HepG2 (cell line): ENCODE measurements around the gene BAZ1A. TPM values are rescaled to one million over a fixed set of nuclear protein-coding genes. Genes with fewer than 3 reads are reported as not detected.

Experiments
- GTF3A ChIP-seq: sonication (generic); formaldehyde crosslinking; conservative IDR thresholded peaks from 2 replicates; pipeline ENCODE4 v1.4.0; 2020; ENCODE audit warnings: mild to moderate bottlenecking, missing genetic modification reagents
- ZFP1 ChIP-seq: IDR thresholded peaks from 2 replicates; pipeline ENCODE4 v1.6.1; 2016
- ZNF205 ChIP-seq: IDR thresholded peaks from 2 replicates; pipeline ENCODE4 v1.6.1; 2018; ENCODE audit warnings: missing biosample characterization, missing genetic modification reagents
- polyA plus RNA-seq, 8 experiments: library from polyadenylated mRNA; depleted of rRNA in 3 of 8; stranded (reverse) in 7 of 8; unstranded in 1 of 8; fragments of >200 nt; fragmentation: Illumina TruSeq in 4 of 8; extraction: Trizol in 4 of 8; gene quantifications; 2 replicates each; pipeline versions ENCODE4 v1.2.1 to v1.2.3, GENCODE V29; 2011 to 2016; ENCODE audit warnings: low read depth in 4 of 8, missing spikeins in 1 of 8, mixed read lengths in 1 of 8; ENCODE audit not compliant: insufficient read depth in 1 of 8
- total RNA-seq, 5 experiments: library from RNA; depleted of rRNA; stranded (reverse); fragments of >200 nt; fragmentation: Illumina TruSeq; extraction: Trizol; gene quantifications; 2 replicates each; pipeline ENCODE4 v1.2.3, GENCODE V29; 2016; ENCODE audit warnings: low read depth in 1 of 5
- TF ChIP-seq, protein P1 (sequence below): sonication (generic); formaldehyde crosslinking; IDR thresholded peaks from 2 replicates; pipeline ENCODE4 v1.5.0; 2020; ENCODE audit warnings: missing genetic modification reagents, mild to moderate bottlenecking, borderline replicate concordance
- TF ChIP-seq, protein P2 (sequence below): sonication (generic); formaldehyde crosslinking; conservative IDR thresholded peaks from 2 replicates; pipeline ENCODE4 v1.4.0; 2020; ENCODE audit warnings: missing genetic modification reagents
- TF ChIP-seq, protein P3 (sequence below): sonication (generic); formaldehyde crosslinking; IDR thresholded peaks from 2 replicates; pipeline ENCODE4 v1.4.0; 2020; ENCODE audit warnings: missing genetic modification reagents
- TF ChIP-seq, protein P4 (sequence below): sonication (generic); formaldehyde crosslinking; IDR thresholded peaks from 2 replicates; pipeline ENCODE4 v1.5.0; 2020; ENCODE audit warnings: mild to moderate bottlenecking, missing genetic modification reagents, borderline replicate concordance
- TF ChIP-seq, protein P5 (sequence below): sonication (generic); formaldehyde crosslinking; IDR thresholded peaks from 2 replicates; pipeline ENCODE4 v1.5.0; 2020; ENCODE audit warnings: mild to moderate bottlenecking, low read depth, missing genetic modification reagents, borderline replicate concordance

BAZ1A gene
- total and polyA plus RNA-seq, 2 of the 13 experiments (the other 11 are each of a cell fraction or from before 2014, with no cell fraction given): 20.9 to 56.8 TPM

DNA sequence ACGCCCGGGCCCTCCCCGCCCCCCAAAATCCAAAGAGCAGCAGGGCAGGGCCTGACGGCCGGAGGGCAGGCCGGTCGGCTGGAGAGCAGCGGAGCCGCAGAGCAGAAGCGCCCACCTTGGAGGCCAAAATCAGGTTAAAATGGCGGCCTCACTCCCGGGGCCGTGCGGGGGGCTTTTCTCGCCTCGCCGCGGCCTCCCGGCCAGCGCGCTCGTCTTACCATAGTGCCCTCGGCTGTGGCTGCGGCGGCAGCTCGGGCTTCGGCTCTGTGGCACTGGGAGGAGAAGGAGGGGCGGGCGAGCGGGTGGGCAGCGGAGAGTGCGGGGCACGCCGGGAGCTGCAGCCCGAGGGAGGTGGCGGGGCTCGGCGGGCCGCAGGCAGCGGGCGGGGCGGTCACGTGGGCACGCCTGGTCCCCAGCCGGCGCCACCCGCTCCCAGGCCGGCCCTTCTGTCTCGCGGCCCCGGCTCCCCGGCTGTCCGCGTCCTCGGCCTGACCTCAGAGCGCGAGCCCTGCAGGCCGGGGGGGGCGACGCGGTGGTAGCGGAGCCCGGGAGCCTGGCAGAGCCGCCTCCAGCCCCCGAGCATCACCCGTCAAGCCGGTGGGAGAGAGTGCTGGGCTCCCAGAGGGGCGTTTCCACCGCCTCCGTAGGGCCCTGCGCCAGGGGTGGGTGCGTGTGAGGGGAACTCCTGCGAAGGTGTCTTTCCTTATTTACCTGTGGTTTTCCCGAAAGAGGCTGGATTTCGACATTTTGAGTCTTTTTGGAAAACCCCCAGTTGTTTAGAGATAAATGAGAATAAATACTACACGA lies 160.6 kb downstream of the BAZ1A start, which contains the start of gene CFL2 (continued):
- TF ChIP-seq ZNF205 (CRISPR knock-in tag) (0 out of 2 replicates have a peak, but pooled peaks have one; percentile 40), GTF3A (CRISPR knock-in tag) (peak; percentile 79; the same call in 1 of the 2 replicates), ZFP1 (no peak; the same call in 1 of the 2 replicates)
- TF ChIP-seq, protein P1, sequence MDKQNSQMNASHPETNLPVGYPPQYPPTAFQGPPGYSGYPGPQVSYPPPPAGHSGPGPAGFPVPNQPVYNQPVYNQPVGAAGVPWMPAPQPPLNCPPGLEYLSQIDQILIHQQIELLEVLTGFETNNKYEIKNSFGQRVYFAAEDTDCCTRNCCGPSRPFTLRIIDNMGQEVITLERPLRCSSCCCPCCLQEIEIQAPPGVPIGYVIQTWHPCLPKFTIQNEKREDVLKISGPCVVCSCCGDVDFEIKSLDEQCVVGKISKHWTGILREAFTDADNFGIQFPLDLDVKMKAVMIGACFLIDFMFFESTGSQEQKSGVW (CRISPR knock-in tag): no peak; the same call in 1 of the 2 replicates
- TF ChIP-seq, protein P2, sequence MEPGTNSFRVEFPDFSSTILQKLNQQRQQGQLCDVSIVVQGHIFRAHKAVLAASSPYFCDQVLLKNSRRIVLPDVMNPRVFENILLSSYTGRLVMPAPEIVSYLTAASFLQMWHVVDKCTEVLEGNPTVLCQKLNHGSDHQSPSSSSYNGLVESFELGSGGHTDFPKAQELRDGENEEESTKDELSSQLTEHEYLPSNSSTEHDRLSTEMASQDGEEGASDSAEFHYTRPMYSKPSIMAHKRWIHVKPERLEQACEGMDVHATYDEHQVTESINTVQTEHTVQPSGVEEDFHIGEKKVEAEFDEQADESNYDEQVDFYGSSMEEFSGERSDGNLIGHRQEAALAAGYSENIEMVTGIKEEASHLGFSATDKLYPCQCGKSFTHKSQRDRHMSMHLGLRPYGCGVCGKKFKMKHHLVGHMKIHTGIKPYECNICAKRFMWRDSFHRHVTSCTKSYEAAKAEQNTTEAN (CRISPR knock-in tag): peak; percentile 78
- TF ChIP-seq, protein P3, sequence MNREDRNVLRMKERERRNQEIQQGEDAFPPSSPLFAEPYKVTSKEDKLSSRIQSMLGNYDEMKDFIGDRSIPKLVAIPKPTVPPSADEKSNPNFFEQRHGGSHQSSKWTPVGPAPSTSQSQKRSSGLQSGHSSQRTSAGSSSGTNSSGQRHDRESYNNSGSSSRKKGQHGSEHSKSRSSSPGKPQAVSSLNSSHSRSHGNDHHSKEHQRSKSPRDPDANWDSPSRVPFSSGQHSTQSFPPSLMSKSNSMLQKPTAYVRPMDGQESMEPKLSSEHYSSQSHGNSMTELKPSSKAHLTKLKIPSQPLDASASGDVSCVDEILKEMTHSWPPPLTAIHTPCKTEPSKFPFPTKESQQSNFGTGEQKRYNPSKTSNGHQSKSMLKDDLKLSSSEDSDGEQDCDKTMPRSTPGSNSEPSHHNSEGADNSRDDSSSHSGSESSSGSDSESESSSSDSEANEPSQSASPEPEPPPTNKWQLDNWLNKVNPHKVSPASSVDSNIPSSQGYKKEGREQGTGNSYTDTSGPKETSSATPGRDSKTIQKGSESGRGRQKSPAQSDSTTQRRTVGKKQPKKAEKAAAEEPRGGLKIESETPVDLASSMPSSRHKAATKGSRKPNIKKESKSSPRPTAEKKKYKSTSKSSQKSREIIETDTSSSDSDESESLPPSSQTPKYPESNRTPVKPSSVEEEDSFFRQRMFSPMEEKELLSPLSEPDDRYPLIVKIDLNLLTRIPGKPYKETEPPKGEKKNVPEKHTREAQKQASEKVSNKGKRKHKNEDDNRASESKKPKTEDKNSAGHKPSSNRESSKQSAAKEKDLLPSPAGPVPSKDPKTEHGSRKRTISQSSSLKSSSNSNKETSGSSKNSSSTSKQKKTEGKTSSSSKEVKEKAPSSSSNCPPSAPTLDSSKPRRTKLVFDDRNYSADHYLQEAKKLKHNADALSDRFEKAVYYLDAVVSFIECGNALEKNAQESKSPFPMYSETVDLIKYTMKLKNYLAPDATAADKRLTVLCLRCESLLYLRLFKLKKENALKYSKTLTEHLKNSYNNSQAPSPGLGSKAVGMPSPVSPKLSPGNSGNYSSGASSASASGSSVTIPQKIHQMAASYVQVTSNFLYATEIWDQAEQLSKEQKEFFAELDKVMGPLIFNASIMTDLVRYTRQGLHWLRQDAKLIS: 0 out of 2 replicates have a peak, but pooled peaks have one; percentile 60
- TF ChIP-seq, protein P4, sequence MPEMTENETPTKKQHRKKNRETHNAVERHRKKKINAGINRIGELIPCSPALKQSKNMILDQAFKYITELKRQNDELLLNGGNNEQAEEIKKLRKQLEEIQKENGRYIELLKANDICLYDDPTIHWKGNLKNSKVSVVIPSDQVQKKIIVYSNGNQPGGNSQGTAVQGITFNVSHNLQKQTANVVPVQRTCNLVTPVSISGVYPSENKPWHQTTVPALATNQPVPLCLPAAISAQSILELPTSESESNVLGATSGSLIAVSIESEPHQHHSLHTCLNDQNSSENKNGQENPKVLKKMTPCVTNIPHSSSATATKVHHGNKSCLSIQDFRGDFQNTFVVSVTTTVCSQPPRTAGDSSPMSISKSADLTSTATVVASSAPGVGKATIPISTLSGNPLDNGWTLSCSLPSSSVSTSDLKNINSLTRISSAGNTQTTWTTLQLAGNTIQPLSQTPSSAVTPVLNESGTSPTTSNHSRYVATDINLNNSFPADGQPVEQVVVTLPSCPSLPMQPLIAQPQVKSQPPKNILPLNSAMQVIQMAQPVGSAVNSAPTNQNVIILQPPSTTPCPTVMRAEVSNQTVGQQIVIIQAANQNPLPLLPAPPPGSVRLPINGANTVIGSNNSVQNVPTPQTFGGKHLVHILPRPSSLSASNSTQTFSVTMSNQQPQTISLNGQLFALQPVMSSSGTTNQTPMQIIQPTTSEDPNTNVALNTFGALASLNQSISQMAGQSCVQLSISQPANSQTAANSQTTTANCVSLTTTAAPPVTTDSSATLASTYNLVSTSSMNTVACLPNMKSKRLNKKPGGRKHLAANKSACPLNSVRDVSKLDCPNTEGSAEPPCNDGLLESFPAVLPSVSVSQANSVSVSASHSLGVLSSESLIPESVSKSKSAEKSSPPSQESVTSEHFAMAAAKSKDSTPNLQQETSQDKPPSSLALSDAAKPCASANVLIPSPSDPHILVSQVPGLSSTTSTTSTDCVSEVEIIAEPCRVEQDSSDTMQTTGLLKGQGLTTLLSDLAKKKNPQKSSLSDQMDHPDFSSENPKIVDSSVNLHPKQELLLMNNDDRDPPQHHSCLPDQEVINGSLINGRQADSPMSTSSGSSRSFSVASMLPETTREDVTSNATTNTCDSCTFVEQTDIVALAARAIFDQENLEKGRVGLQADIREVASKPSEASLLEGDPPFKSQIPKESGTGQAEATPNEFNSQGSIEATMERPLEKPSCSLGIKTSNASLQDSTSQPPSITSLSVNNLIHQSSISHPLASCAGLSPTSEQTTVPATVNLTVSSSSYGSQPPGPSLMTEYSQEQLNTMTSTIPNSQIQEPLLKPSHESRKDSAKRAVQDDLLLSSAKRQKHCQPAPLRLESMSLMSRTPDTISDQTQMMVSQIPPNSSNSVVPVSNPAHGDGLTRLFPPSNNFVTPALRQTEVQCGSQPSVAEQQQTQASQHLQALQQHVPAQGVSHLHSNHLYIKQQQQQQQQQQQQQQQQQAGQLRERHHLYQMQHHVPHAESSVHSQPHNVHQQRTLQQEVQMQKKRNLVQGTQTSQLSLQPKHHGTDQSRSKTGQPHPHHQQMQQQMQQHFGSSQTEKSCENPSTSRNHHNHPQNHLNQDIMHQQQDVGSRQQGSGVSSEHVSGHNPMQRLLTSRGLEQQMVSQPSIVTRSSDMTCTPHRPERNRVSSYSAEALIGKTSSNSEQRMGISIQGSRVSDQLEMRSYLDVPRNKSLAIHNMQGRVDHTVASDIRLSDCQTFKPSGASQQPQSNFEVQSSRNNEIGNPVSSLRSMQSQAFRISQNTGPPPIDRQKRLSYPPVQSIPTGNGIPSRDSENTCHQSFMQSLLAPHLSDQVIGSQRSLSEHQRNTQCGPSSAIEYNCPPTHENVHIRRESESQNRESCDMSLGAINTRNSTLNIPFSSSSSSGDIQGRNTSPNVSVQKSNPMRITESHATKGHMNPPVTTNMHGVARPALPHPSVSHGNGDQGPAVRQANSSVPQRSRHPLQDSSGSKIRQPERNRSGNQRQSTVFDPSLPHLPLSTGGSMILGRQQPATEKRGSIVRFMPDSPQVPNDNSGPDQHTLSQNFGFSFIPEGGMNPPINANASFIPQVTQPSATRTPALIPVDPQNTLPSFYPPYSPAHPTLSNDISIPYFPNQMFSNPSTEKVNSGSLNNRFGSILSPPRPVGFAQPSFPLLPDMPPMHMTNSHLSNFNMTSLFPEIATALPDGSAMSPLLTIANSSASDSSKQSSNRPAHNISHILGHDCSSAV: no peak
- TF ChIP-seq, protein P5, sequence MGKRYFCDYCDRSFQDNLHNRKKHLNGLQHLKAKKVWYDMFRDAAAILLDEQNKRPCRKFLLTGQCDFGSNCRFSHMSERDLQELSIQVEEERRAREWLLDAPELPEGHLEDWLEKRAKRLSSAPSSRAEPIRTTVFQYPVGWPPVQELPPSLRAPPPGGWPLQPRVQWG (CRISPR knock-in tag): no peak; the same call in 1 of the 2 replicates
